Measurements from ENCODE around the gene RASSF5. TPM values are rescaled to one million over a fixed set of nuclear protein-coding genes. Genes with fewer than 3 reads are reported as not detected.

RASSF5 gene
- total and polyA plus RNA-seq, 8 donors: 6.7 to 22.3 (median 12.5) TPM

GRCh38 chr1:206521694-206522402, 14.5 kb downstream of the RASSF5 start:
- Histone ChIP-seq H3K4me3 (no peak overlapping the region), H3K4me1 (peaks cover 0 to 12% (median 12%) of the 10 kb centered on the region in 3 donors), H3K9me3 (no peaks in the 10 kb centered on the region), H3K27me3 (no peaks in the 10 kb centered on the region), H3K27ac (peak overlapping the region in 3 of 4 donors; percentile 7 to 77 (median 41)), H3K36me3 (no peaks in the 10 kb centered on the region)
- ATAC-seq (no peak), FAIRE-seq (no peak), DNase-seq (peak in 1 of 6 donors; percentile 45)
- TF ChIP-seq, protein P1, sequence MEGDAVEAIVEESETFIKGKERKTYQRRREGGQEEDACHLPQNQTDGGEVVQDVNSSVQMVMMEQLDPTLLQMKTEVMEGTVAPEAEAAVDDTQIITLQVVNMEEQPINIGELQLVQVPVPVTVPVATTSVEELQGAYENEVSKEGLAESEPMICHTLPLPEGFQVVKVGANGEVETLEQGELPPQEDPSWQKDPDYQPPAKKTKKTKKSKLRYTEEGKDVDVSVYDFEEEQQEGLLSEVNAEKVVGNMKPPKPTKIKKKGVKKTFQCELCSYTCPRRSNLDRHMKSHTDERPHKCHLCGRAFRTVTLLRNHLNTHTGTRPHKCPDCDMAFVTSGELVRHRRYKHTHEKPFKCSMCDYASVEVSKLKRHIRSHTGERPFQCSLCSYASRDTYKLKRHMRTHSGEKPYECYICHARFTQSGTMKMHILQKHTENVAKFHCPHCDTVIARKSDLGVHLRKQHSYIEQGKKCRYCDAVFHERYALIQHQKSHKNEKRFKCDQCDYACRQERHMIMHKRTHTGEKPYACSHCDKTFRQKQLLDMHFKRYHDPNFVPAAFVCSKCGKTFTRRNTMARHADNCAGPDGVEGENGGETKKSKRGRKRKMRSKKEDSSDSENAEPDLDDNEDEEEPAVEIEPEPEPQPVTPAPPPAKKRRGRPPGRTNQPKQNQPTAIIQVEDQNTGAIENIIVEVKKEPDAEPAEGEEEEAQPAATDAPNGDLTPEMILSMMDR (IDR thresholded peaks at IDR 0.05): no peak
- intact Hi-C loops (cut with DNase I): no loop called here
- 74 to 78% methylated on average over 8 of the region's 8 CpGs for WGBS, 2 donors

DNA sequence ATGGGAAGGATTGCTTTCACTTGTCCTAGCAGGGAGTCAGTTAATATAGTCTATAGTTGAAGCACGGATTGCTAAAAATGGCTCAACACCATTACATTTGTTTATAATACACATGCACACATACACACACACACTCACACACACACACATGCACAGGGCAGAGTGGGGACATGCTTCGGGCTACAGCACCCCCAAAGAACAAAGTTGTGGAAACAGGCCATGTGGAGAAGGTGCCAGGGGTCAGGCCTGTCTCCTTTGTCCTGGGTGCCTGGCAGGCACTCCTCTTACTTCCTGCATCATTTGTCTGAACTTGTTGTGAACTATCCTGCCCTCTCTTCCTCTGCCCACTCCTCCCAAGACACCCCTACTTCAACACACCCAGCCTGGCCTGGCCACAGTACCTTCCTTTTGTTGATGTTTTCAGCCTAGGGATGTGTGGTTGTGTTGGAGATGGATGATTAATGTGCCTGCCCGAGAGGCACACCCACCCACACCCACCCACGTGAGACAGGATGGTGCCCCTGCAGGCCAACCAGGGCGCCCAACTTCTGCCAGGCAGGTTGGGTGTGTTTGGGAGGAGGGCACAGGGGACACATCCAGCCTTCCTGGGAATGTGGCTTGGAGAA, 17.5 kb downstream of the RASSF5 start:
- no peaks in the 10 kb centered on the region for H3K9me3 ChIP-seq
- peaks cover 0 to 12% (median 12%) of the 10 kb centered on the region in 3 donors for H3K4me1 ChIP-seq
- no peak for ATAC-seq
- no peak for FAIRE-seq
- 64 to 72% methylated on average over 5 of the region's 5 CpGs for WGBS, 2 donors
- no peak overlapping the region for H3K4me3 ChIP-seq
- no peaks in the 10 kb centered on the region for H3K36me3 ChIP-seq
- DNase-seq: peak in 1 of 6 donors; percentile 37
- intact Hi-C loops (cut with DNase I): no loop called here
- no peak overlapping the region for H3K27ac ChIP-seq
- TF ChIP-seq, protein P1 (IDR thresholded peaks at IDR 0.05): no peak
- H3K27me3 ChIP-seq: no peaks in the 10 kb centered on the region

- TF ChIP-seq, protein P1 (IDR thresholded peaks at IDR 0.05): no peak
- no peak for DNase-seq
- Histone ChIP-seq H3K27ac (no peak overlapping the region), H3K27me3 (no peaks in the 10 kb centered on the region), H3K36me3 (no peaks in the 10 kb centered on the region), H3K4me1 (peaks cover 0 to 12% (median 5%) of the 10 kb centered on the region in 3 donors), H3K4me3 (no peak overlapping the region), H3K9me3 (no peaks in the 10 kb centered on the region)
- no peak for FAIRE-seq
- intact Hi-C loops (cut with DNase I): no loop called here
- WGBS, 2 donors: 40 to 41% methylated on average over 6 of the region's 6 CpGs
- ATAC-seq: peak; percentile 29 to 77 (median 58)
Measured at GRCh38 chr1:206526064-206526911, 19.0 kb downstream of the RASSF5 start.

DNA sequence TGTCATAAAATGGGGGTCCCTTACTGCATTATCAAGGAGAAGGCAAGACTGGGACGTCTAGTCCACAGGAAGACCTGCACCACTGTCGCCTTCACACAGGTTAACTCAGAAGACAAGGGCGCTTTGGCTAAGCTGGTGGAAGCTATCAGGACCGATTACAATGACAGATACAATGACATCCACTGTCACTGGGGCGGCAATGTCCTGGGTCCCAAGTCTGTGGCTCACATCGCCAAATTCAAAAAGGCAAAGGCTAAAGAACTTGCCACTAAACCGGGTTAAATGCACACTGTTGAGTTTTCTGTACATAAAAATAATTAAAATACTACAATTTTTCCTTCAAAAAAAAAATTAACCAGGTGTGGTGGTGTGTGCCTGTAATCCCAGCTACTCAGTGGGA, 22.1 kb downstream of the RASSF5 start:
- Histone ChIP-seq H3K4me3 (no peak overlapping the region), H3K27ac (no peak overlapping the region), H3K27me3 (no peaks in the 10 kb centered on the region), H3K36me3 (no peaks in the 10 kb centered on the region), H3K9me3 (no peaks in the 10 kb centered on the region), H3K4me1 (peaks cover 0 to 4% (median 0%) of the 10 kb centered on the region in 3 donors)
- no peak for FAIRE-seq
- WGBS, 2 donors: 83 to 85% methylated on average over 7 of the region's 7 CpGs
- ATAC-seq: no peak
- intact Hi-C loops (cut with DNase I): no loop called here
- TF ChIP-seq, protein P1 (IDR thresholded peaks at IDR 0.05): no peak
- DNase-seq: no peak
